ENCODE results near the gene ZSCAN5A.

Gene ZSCAN5A

GRCh38 chr19:56282809-56283208 lies 31.8 kb downstream of the ZSCAN5A start:
- no peak overlapping the region for H3K4me3 ChIP-seq (ENCODE audit: low read depth, low read length)
- in situ Hi-C loops (cut with HindIII; ENCODE audit: low sequenced_read_pairs) = no loop called here
- TF ChIP-seq CTCF (IDR thresholded peaks at IDR 0.05; ENCODE audit: low read depth, low read length, missing control alignments) = no peak
- no peak for DNase-seq (ENCODE audit: low read depth)

GRCh38 chr19:56273563-56274117 lies 41.0 kb downstream of the ZSCAN5A start:
- no peak overlapping the region for H3K4me3 ChIP-seq (ENCODE audit: low read depth, low read length)
- no peak for DNase-seq (ENCODE audit: low read depth)
- no peak for TF ChIP-seq CTCF (IDR thresholded peaks at IDR 0.05; ENCODE audit: low read depth, low read length, missing control alignments)
- in situ Hi-C loops (cut with HindIII; ENCODE audit: low sequenced_read_pairs) = no loop called here

- in situ Hi-C loops (cut with HindIII; ENCODE audit: low sequenced_read_pairs) = no loop called here
- DNase-seq (ENCODE audit: low read depth) = no peak
- TF ChIP-seq CTCF (IDR thresholded peaks at IDR 0.05; ENCODE audit: low read depth, low read length, missing control alignments) = no peak
- no peak within 1 kb of the TSS for H3K4me3 ChIP-seq (ENCODE audit: low read depth, low read length)
Measured at GRCh38 chr19:56272161-56272798, 42.4 kb downstream of the ZSCAN5A start, which contains the start of gene EDDM13. TSS of gene EDDM13 (plus strand) at chr19:56272748. CDS start at chr19:56272835, 87 bp downstream.

GRCh38 chr19:56271151-56271550 lies 43.5 kb downstream of the ZSCAN5A start:
- in situ Hi-C loops (cut with HindIII; ENCODE audit: low sequenced_read_pairs) = no loop called here
- no peak for DNase-seq (ENCODE audit: low read depth)
- H3K4me3 ChIP-seq (ENCODE audit: low read depth, low read length) = no peak overlapping the region
- TF ChIP-seq CTCF (IDR thresholded peaks at IDR 0.05; ENCODE audit: low read depth, low read length, missing control alignments) = no peak

- TF ChIP-seq CTCF (IDR thresholded peaks at IDR 0.05; ENCODE audit: low read depth, low read length, missing control alignments) = no peak
- DNase-seq (ENCODE audit: low read depth) = no peak
- in situ Hi-C loops (cut with HindIII; ENCODE audit: low sequenced_read_pairs) = no loop called here
- H3K4me3 ChIP-seq (ENCODE audit: low read depth, low read length) = no peak overlapping the region
Measured at GRCh38 chr19:56270676-56271075, 44.0 kb downstream of the ZSCAN5A start.

GRCh38 chr19:56269348-56269747 lies 45.3 kb downstream of the ZSCAN5A start:
- no peak for DNase-seq (ENCODE audit: low read depth)
- TF ChIP-seq CTCF (IDR thresholded peaks at IDR 0.05; ENCODE audit: low read depth, low read length, missing control alignments) = no peak
- no peak overlapping the region for H3K4me3 ChIP-seq (ENCODE audit: low read depth, low read length)
- in situ Hi-C loops (cut with HindIII; ENCODE audit: low sequenced_read_pairs) = no loop called here

Measured in astrocyte of the cerebellum (primary cell).